Caco-2 (cell line): ENCODE data around the gene NEUROG1. TPM values are rescaled to one million over a fixed set of nuclear protein-coding genes. Genes with fewer than 3 reads are reported as not detected.

Experiments
- BruUV-seq: library from RNA; stranded (reverse); fragments of 400-500 nt; replicated peaks from 2 replicates; lab custom pipeline; 2021; lab: Mats Ljungman, UMichigan
- CTCF ChIA-PET: fragments of 300-600 bp; sonication (Branson Sonifier 250); formaldehyde crosslinking; loops from one replicate; lab custom pipeline; 2022; ENCODE audit warnings: antibody characterized with exemption; lab: Charles Lee
- POLR2A ChIA-PET: fragments of 300-600 bp; sonication (Branson Sonifier 250); formaldehyde crosslinking; loops from one replicate; lab custom pipeline; 2022; ENCODE audit warnings: antibody characterized with exemption; lab: Charles Lee
- DNase-seq, 2 experiments: peaks; one replicate each; pipeline versions ENCODE4 v3.0.0 to v3.0.0-alpha.2; 2020 to 2022
- H3K27me3 ChIP-seq: replicated peaks from 2 replicates; pipeline ENCODE4 v1.6.0; 2011; ENCODE audit warnings: low read length; ENCODE audit not compliant: control insufficient read depth, insufficient read depth
- H3K36me3 ChIP-seq: 2 replicates; pipeline ENCODE4 v1.5.1; 2011; ENCODE audit warnings: low read length; ENCODE audit not compliant: control insufficient read depth, insufficient read depth
- H3K4me1 ChIP-seq: fragments of 250-450 bp; sonication (Bioruptor Pico); 2 replicates; pipeline ENCODE4 v1.5.1; 2020; ENCODE audit warnings: mild to moderate bottlenecking
- H3K4me3 ChIP-seq: 2 replicates; pipeline ENCODE4 v1.5.1; 2011; ENCODE audit warnings: low read depth, mild to moderate bottlenecking, control low read depth, low read length
- H3K9me3 ChIP-seq: fragments of 250-450 bp; sonication (Bioruptor Pico); 2 replicates; pipeline ENCODE4 v1.5.1; 2020; ENCODE audit warnings: mild to moderate bottlenecking, moderate library complexity
- H3K27ac Mint-ChIP-seq: one replicate; pipeline ENCODE4 v1.8.0; 2022; ENCODE audit warnings: mixed read lengths; ENCODE audit not compliant: unreplicated experiment
- H3K27me3 Mint-ChIP-seq: one replicate; pipeline ENCODE4 v1.8.0; 2022; ENCODE audit warnings: mixed read lengths; ENCODE audit not compliant: insufficient read depth, unreplicated experiment
- H3K36me3 Mint-ChIP-seq: one replicate; pipeline ENCODE4 v1.8.0; 2022; ENCODE audit warnings: mild to moderate bottlenecking, mixed read lengths; ENCODE audit not compliant: insufficient read depth, unreplicated experiment
- H3K4me1 Mint-ChIP-seq: one replicate; pipeline ENCODE4 v1.8.0; 2022; ENCODE audit warnings: low read depth, mixed read lengths; ENCODE audit not compliant: unreplicated experiment
- H3K4me3 Mint-ChIP-seq: one replicate; pipeline ENCODE4 v1.8.0; 2022; ENCODE audit warnings: mild to moderate bottlenecking, moderate library complexity, mixed read lengths; ENCODE audit not compliant: unreplicated experiment
- H3K9me3 Mint-ChIP-seq: one replicate; pipeline ENCODE4 v1.8.0; 2022; ENCODE audit warnings: mixed read lengths; ENCODE audit not compliant: unreplicated experiment
- CTCF ChIP-seq, 2 experiments: fragments of 200-600 bp in 1 of 2; IDR thresholded peaks; 1 replicate in 1 of 2; 2 replicates in 1 of 2; pipeline versions ENCODE4 v1.5.1 to v1.8.0; 2011 to 2022; ENCODE audit warnings: antibody characterized with exemption in 1 of 2, control low read depth in 1 of 2, inconsistent platforms in 1 of 2, low read depth in 1 of 2, low read length in 1 of 2, mild to moderate bottlenecking in 1 of 2, moderate library complexity in 1 of 2; ENCODE audit not compliant: insufficient read depth in 1 of 2, severe bottlenecking in 1 of 2, unreplicated experiment in 1 of 2
- intact Hi-C: fragments of 100-400 bp; cut with micrococcal nuclease; formaldehyde crosslinking; loops from one replicate; pipeline ENCODE4 v1.10.0; 2022; ENCODE audit not compliant: unreplicated experiment
- total RNA-seq: library from RNA; stranded (reverse); gene quantifications from 2 replicates; pipeline ENCODE4 v1.2.3, GENCODE V29; 2022

The NEUROG1 gene
- total RNA-seq, 1 experiment from 2014 or later = not detected

GRCh38 chr5:135567661-135568060, 31.9 kb upstream of the NEUROG1 start:
- H3K36me3 Mint-ChIP-seq = no peaks in the 10 kb centered on the region
- TF ChIP-seq CTCF (IDR thresholded peaks at IDR 0.05; ENCODE audit: insufficient read depth in 1 of 2, low read depth in 1 of 2, low read length in 1 of 2, severe bottlenecking in 1 of 2, unreplicated experiment in 1 of 2) = no peak
- no peaks in the 10 kb centered on the region for H3K9me3 ChIP-seq
- DNase-seq = no peak
- H3K4me1 Mint-ChIP-seq = no peaks in the 10 kb centered on the region
- BruUV-seq = no TSS peak
- no peak overlapping the region for H3K27ac Mint-ChIP-seq
- no peaks in the 10 kb centered on the region for H3K36me3 ChIP-seq
- POLR2A ChIA-PET = interaction anchor here (0.6 kb wide), 1 partner anchor 125 kb away, joined by 8 read pairs; no protein-coding TSS in a partner anchor
- CTCF ChIA-PET = interaction anchor here (2.2 to 4.5 kb wide), 4 partner anchors 13 to 111 kb away, joined by 11 to 82 read pairs (median 46); no protein-coding TSS in a partner anchor
- H3K4me1 ChIP-seq = no peaks in the 10 kb centered on the region
- peaks cover 5% of the 10 kb centered on the region for H3K27me3 Mint-ChIP-seq
- H3K4me3 Mint-ChIP-seq = no peak overlapping the region
- no peak overlapping the region for H3K4me3 ChIP-seq
- H3K27me3 ChIP-seq = no peaks in the 10 kb centered on the region
- intact Hi-C loops = no loop called here
- no peaks in the 10 kb centered on the region for H3K9me3 Mint-ChIP-seq

- no peak for TF ChIP-seq CTCF (IDR thresholded peaks at IDR 0.05; ENCODE audit: insufficient read depth in 1 of 2, low read depth in 1 of 2, low read length in 1 of 2, severe bottlenecking in 1 of 2, unreplicated experiment in 1 of 2)
- Mint-ChIP-seq H3K9me3 (no peaks in the 10 kb centered on the region), H3K27ac (no peak overlapping the region), H3K36me3 (no peaks in the 10 kb centered on the region), H3K27me3 (no peaks in the 10 kb centered on the region), H3K4me3 (no peak overlapping the region), H3K4me1 (no peaks in the 10 kb centered on the region)
- no peaks in the 10 kb centered on the region for H3K4me1 ChIP-seq
- DNase-seq = no peak
- intact Hi-C loops = loop anchor here (1.0 kb wide), 3 partner anchors 12 to 104 kb away; no protein-coding TSS in a partner anchor
- H3K9me3 ChIP-seq = no peaks in the 10 kb centered on the region
- no peaks in the 10 kb centered on the region for H3K36me3 ChIP-seq
- no TSS peak for BruUV-seq
- H3K27me3 ChIP-seq = no peaks in the 10 kb centered on the region
- CTCF ChIA-PET = interaction anchor here (0.6 to 4.5 kb wide), 26 partner anchors 10 to 359 kb away, joined by 3 to 82 read pairs (median 6); partner anchors contain the start of gene SLC25A48
- POLR2A ChIA-PET = interaction anchor here (0.6 to 0.9 kb wide), 2 partner anchors 13 to 97 kb away, joined by 3 read pairs; no protein-coding TSS in a partner anchor
- H3K4me3 ChIP-seq = no peak overlapping the region
These were observed 30.9 kb upstream of the NEUROG1 start for GRCh38 chr5:135566422-135567400.

- no peak overlapping the region for H3K4me3 Mint-ChIP-seq
- ChIA-PET POLR2A (interaction anchor here (0.6 to 0.9 kb wide), 2 partner anchors 12 to 96 kb away, joined by 3 read pairs; no protein-coding TSS in a partner anchor), CTCF (interaction anchor here (0.5 to 4.5 kb wide), 28 partner anchors 11 to 360 kb away, joined by 3 to 82 read pairs (median 5); partner anchors contain the start of gene SLC25A48)
- intact Hi-C loops = loop anchor here (1.0 kb wide), 3 partner anchors 12 to 104 kb away; no protein-coding TSS in a partner anchor
- Histone ChIP-seq H3K36me3 (no peaks in the 10 kb centered on the region), H3K4me1 (no peaks in the 10 kb centered on the region; the same call in 1 of the 2 replicates), H3K27me3 (no peaks in the 10 kb centered on the region), H3K4me3 (no peak overlapping the region), H3K9me3 (no peaks in the 10 kb centered on the region)
- H3K27ac Mint-ChIP-seq = no peak overlapping the region
- H3K27me3 Mint-ChIP-seq = no peaks in the 10 kb centered on the region
- H3K4me1 Mint-ChIP-seq = peaks cover 2% of the 10 kb centered on the region
- BruUV-seq = no TSS peak
- DNase-seq = peak; percentile 78 to 86
- H3K36me3 Mint-ChIP-seq = peaks cover under 1% of the 10 kb centered on the region
- H3K9me3 Mint-ChIP-seq = no peaks in the 10 kb centered on the region
- TF ChIP-seq CTCF (IDR thresholded peaks at IDR 0.05; ENCODE audit: insufficient read depth in 1 of 2, low read depth in 1 of 2, low read length in 1 of 2, severe bottlenecking in 1 of 2, unreplicated experiment in 1 of 2) = peak; percentile 88 to 97
These were observed 30.1 kb upstream of the NEUROG1 start for GRCh38 chr5:135565725-135566421.
